Liver (tissue), 3 donors: ENCODE results near the gene CCL18.
"Not testable (repeated sequence)": the region's sequence is repeated elsewhere in the genome, so short reads cannot be mapped to it uniquely, and the experiment has no call there.

Experiments
- GABPA ChIP-seq, 2 donors: IDR thresholded peaks in 1 of 2; conservative IDR thresholded peaks in 1 of 2; 2 replicates each; pipeline ENCODE4 v1.6.1; 2016; ENCODE audit warnings: antibody characterized with exemption in 2 of 2, mild to moderate bottlenecking in 1 of 2, moderate library complexity in 1 of 2
- TF ChIP-seq, protein P1 (sequence below): IDR thresholded peaks from 2 replicates; pipeline ENCODE4 v1.6.1; 2016; ENCODE audit warnings: antibody characterized with exemption, mild to moderate bottlenecking
- TF ChIP-seq, protein P2 (sequence below): fragments of 150-350 bp; IDR thresholded peaks from 2 replicates; pipeline ENCODE4 v1.5.1; 2017; ENCODE audit warnings: improper control_type of control experiment, low read depth, low read length; ENCODE audit not compliant: missing input control
- donor health status: healthy.
- donor health status: healthy.

DNA sequence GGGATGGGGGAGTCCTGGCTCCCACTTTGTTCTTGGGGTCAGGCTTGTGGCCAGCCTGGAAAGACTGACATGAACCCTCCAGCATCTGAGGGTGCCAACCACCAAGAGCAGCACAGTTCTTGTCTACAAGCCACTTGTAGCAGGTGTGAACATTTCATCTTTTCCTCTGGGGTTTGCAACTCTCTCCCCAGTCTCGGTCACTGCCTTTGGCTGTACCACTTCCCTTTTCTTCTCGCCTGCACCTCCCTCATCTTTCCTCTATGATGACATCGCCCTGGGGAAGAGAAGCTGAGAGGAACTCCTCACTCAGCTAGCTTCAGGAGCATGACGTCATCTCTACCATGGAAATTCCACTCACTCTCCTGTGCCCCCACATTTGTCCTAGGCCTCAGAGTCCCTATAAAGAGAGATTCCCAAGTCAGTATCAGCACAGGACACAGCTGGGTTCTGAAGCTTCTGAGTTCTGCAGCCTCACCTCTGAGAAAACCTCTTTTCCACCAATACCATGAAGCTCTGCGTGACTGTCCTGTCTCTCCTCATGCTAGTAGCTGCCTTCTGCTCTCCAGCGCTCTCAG, 39.4 kb downstream of the CCL18 start, which contains the start of gene CCL4:
- TF ChIP-seq, protein P1, sequence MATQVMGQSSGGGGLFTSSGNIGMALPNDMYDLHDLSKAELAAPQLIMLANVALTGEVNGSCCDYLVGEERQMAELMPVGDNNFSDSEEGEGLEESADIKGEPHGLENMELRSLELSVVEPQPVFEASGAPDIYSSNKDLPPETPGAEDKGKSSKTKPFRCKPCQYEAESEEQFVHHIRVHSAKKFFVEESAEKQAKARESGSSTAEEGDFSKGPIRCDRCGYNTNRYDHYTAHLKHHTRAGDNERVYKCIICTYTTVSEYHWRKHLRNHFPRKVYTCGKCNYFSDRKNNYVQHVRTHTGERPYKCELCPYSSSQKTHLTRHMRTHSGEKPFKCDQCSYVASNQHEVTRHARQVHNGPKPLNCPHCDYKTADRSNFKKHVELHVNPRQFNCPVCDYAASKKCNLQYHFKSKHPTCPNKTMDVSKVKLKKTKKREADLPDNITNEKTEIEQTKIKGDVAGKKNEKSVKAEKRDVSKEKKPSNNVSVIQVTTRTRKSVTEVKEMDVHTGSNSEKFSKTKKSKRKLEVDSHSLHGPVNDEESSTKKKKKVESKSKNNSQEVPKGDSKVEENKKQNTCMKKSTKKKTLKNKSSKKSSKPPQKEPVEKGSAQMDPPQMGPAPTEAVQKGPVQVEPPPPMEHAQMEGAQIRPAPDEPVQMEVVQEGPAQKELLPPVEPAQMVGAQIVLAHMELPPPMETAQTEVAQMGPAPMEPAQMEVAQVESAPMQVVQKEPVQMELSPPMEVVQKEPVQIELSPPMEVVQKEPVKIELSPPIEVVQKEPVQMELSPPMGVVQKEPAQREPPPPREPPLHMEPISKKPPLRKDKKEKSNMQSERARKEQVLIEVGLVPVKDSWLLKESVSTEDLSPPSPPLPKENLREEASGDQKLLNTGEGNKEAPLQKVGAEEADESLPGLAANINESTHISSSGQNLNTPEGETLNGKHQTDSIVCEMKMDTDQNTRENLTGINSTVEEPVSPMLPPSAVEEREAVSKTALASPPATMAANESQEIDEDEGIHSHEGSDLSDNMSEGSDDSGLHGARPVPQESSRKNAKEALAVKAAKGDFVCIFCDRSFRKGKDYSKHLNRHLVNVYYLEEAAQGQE: not testable (repeated sequence)
- TF ChIP-seq, protein P2, sequence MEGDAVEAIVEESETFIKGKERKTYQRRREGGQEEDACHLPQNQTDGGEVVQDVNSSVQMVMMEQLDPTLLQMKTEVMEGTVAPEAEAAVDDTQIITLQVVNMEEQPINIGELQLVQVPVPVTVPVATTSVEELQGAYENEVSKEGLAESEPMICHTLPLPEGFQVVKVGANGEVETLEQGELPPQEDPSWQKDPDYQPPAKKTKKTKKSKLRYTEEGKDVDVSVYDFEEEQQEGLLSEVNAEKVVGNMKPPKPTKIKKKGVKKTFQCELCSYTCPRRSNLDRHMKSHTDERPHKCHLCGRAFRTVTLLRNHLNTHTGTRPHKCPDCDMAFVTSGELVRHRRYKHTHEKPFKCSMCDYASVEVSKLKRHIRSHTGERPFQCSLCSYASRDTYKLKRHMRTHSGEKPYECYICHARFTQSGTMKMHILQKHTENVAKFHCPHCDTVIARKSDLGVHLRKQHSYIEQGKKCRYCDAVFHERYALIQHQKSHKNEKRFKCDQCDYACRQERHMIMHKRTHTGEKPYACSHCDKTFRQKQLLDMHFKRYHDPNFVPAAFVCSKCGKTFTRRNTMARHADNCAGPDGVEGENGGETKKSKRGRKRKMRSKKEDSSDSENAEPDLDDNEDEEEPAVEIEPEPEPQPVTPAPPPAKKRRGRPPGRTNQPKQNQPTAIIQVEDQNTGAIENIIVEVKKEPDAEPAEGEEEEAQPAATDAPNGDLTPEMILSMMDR: not testable (repeated sequence)
- not testable (repeated sequence) for TF ChIP-seq GABPA (IDR thresholded peaks at IDR 0.05 in 1 of 2, conservative IDR thresholded peaks at IDR 0.05 in 1 of 2)
